H9 (cell line): Measurements from ENCODE around the gene RASL10A. TPM values are rescaled to one million over a fixed set of nuclear protein-coding genes. Genes with fewer than 3 reads are reported as not detected.

Source experiments
- DNase-seq: peaks from one replicate; pipeline ENCODE4 v3.0.0-alpha.2; 2017
- H2AFZ ChIP-seq: one replicate; pipeline ENCODE4 v1.6.1; 2013; ENCODE audit warnings: mild to moderate bottlenecking, low read length, control low read depth, moderate library complexity
- H2AK5ac ChIP-seq: 2 replicates; pipeline ENCODE4 v1.6.1; 2013; ENCODE audit warnings: low read length, control low read depth, mixed read lengths; ENCODE audit not compliant: insufficient read length
- H2BK120ac ChIP-seq: one replicate; pipeline ENCODE4 v1.6.1; 2013; ENCODE audit warnings: low read depth, mild to moderate bottlenecking, low read length, control low read depth, inconsistent platforms; ENCODE audit not compliant: poor library complexity, severe bottlenecking
- H2BK12ac ChIP-seq: 2 replicates; pipeline ENCODE4 v1.6.1; 2013; ENCODE audit warnings: low read length, control low read depth, mixed read lengths, low read depth; ENCODE audit not compliant: insufficient read length
- H2BK15ac ChIP-seq: 2 replicates; pipeline ENCODE4 v1.6.1; 2013; ENCODE audit warnings: low read depth, low read length, control low read depth
- H2BK20ac ChIP-seq: one replicate; pipeline ENCODE4 v1.6.1; 2013; ENCODE audit warnings: low read depth, mild to moderate bottlenecking, low read length, control low read depth, inconsistent platforms; ENCODE audit not compliant: poor library complexity, severe bottlenecking
- H2BK5ac ChIP-seq: 2 replicates; pipeline ENCODE4 v1.6.1; 2013; ENCODE audit warnings: low read length, control low read depth, mixed read lengths; ENCODE audit not compliant: insufficient read length
- H3K14ac ChIP-seq: 2 replicates; pipeline ENCODE4 v1.6.1; 2013; ENCODE audit warnings: low read length, control low read depth; ENCODE audit not compliant: insufficient read depth
- H3K18ac ChIP-seq: 2 replicates; pipeline ENCODE4 v1.6.1; 2013; ENCODE audit warnings: low read depth, mild to moderate bottlenecking, mixed read lengths, low read length, control low read depth; ENCODE audit not compliant: insufficient read length
- H3K23ac ChIP-seq: 2 replicates; pipeline ENCODE4 v1.6.1; 2013; ENCODE audit warnings: low read length, control low read depth, mixed read lengths, low read depth; ENCODE audit not compliant: insufficient read length
- H3K23me2 ChIP-seq: 2 replicates; pipeline ENCODE4 v1.6.1; 2013; ENCODE audit warnings: low read depth, mild to moderate bottlenecking, mixed read lengths, low read length, control low read depth; ENCODE audit not compliant: insufficient read length, poor library complexity, severe bottlenecking
- H3K27ac ChIP-seq: 2 replicates; pipeline ENCODE4 v1.5.1; 2013; ENCODE audit warnings: low read length, control low read depth, mixed read lengths, low read depth; ENCODE audit not compliant: insufficient read length
- H3K27me3 ChIP-seq: 2 replicates; pipeline ENCODE4 v1.6.1; 2013; ENCODE audit warnings: low read length, control low read depth, inconsistent platforms; ENCODE audit not compliant: insufficient read depth
- H3K4ac ChIP-seq: 2 replicates; pipeline ENCODE4 v1.6.1; 2013; ENCODE audit warnings: low read depth, mild to moderate bottlenecking, control low read depth, inconsistent platforms, low read length, moderate library complexity
- H3K4me1 ChIP-seq: 2 replicates; pipeline ENCODE4 v1.6.1; 2013; ENCODE audit warnings: low read length, control low read depth, inconsistent platforms; ENCODE audit not compliant: insufficient read depth
- H3K4me2 ChIP-seq: 2 replicates; pipeline ENCODE4 v1.6.1; 2013; ENCODE audit warnings: low read length, control low read depth, mixed read lengths; ENCODE audit not compliant: insufficient read length, insufficient read depth
- H3K56ac ChIP-seq: 2 replicates; pipeline ENCODE4 v1.6.1; 2013; ENCODE audit warnings: low read depth, mild to moderate bottlenecking, mixed read lengths, low read length, control low read depth; ENCODE audit not compliant: insufficient read length
- H3K79me1 ChIP-seq: 2 replicates; pipeline ENCODE4 v1.6.1; 2013; ENCODE audit warnings: low read depth, mild to moderate bottlenecking, moderate library complexity, low read length, control low read depth, inconsistent platforms; ENCODE audit not compliant: insufficient read depth, poor library complexity, severe bottlenecking
- H3K79me2 ChIP-seq: 2 replicates; pipeline ENCODE4 v1.6.1; 2013; ENCODE audit warnings: low read length, control low read depth, inconsistent platforms; ENCODE audit not compliant: insufficient read depth
- H3K9ac ChIP-seq: 2 replicates; pipeline ENCODE4 v1.6.1; 2013; ENCODE audit warnings: low read length, control low read depth, mixed read lengths; ENCODE audit not compliant: insufficient read length; ENCODE audit errors: extremely low read depth
- H3K9me3 ChIP-seq: one replicate; pipeline ENCODE4 v1.6.1; 2013; ENCODE audit warnings: low read depth, low read length, inconsistent platforms; ENCODE audit not compliant: control insufficient read depth
- H3T11ph ChIP-seq: one replicate; pipeline ENCODE4 v1.6.1; 2013; ENCODE audit warnings: mild to moderate bottlenecking, low read length, control low read depth, inconsistent platforms
- H4K20me1 ChIP-seq: one replicate; pipeline ENCODE4 v1.6.1; 2013; ENCODE audit not compliant: control insufficient read depth, insufficient read length, insufficient read depth
- H4K5ac ChIP-seq: 2 replicates; pipeline ENCODE4 v1.6.1; 2013; ENCODE audit warnings: low read depth, mild to moderate bottlenecking, mixed read lengths, low read length, control low read depth; ENCODE audit not compliant: insufficient read length
- H4K8ac ChIP-seq: replicated peaks from 2 replicates; pipeline ENCODE4 v1.6.1; 2013; ENCODE audit warnings: low read length, control low read depth, mixed read lengths, low read depth; ENCODE audit not compliant: insufficient read length
- H4K91ac ChIP-seq: 2 replicates; pipeline ENCODE4 v1.6.1; 2013; ENCODE audit warnings: low read depth, mild to moderate bottlenecking, moderate library complexity, mixed read lengths, low read length, control low read depth; ENCODE audit not compliant: insufficient read length
- H3K27ac Mint-ChIP-seq, 3 experiments: 2 replicates in 2 of 3; 3 replicates in 1 of 3; pipeline ENCODE4 v1.8.0; 2020 to 2021; ENCODE audit warnings: mixed read lengths in 3 of 3, mild to moderate bottlenecking in 1 of 3, moderate library complexity in 1 of 3
- H3K27me3 Mint-ChIP-seq: 2 replicates; pipeline ENCODE4 v1.8.0; 2021; ENCODE audit warnings: low read depth, mild to moderate bottlenecking, moderate library complexity, mixed read lengths
- H3K36me3 Mint-ChIP-seq, 3 experiments: 2 replicates in 2 of 3; 3 replicates in 1 of 3; pipeline ENCODE4 v1.8.0; 2020 to 2021; ENCODE audit warnings: low read depth in 3 of 3, mixed read lengths in 3 of 3; ENCODE audit not compliant: insufficient read depth in 1 of 3
- H3K4me1 Mint-ChIP-seq, 2 experiments: 2 replicates each; pipeline ENCODE4 v1.8.0; 2020; ENCODE audit warnings: mixed read lengths in 2 of 2
- H3K4me3 Mint-ChIP-seq, 2 experiments: 2 replicates in 1 of 2; 3 replicates in 1 of 2; pipeline ENCODE4 v1.8.0; 2020 to 2021; ENCODE audit warnings: mild to moderate bottlenecking in 2 of 2, mixed read lengths in 2 of 2, moderate library complexity in 1 of 2
- H3K9me3 Mint-ChIP-seq, 2 experiments: 2 replicates in 1 of 2; 3 replicates in 1 of 2; pipeline ENCODE4 v1.8.0; 2020; ENCODE audit warnings: mild to moderate bottlenecking in 2 of 2, mixed read lengths in 2 of 2, moderate library complexity in 1 of 2
- WGBS: extraction: QIAGEN DNeasy Blood & Tissue Kit; methylation state at CpG from one replicate; pipeline ENCODE4 v1.1.7; 2013; ENCODE audit warnings: missing lambda C conversion rate, low lambda C conversion rate, mixed read lengths; ENCODE audit not compliant: insufficient read length; ENCODE audit errors: extremely low coverage; 5-methylcytosine and 5-hydroxymethylcytosine counted together
- total RNA-seq: library from RNA; stranded (reverse); gene quantifications from 2 replicates; pipeline ENCODE4 v1.2.1, GENCODE V29; 2021
- TF ChIP-seq, protein P1 (sequence below): fragments of 200-600 bp; sonication (generic); conservative IDR thresholded peaks from 3 replicates; pipeline ENCODE4 v1.8.0; 2021; ENCODE audit warnings: antibody characterized with exemption, mild to moderate bottlenecking

Gene RASL10A
- total RNA-seq, 1 experiment from 2014 or later = 0.90 TPM

- Histone ChIP-seq H2AFZ (no peak overlapping the region), H3K23me2 (no peaks in the 10 kb centered on the region), H3K14ac (no peak overlapping the region), H2AK5ac (no peak overlapping the region), H2BK15ac (no peak overlapping the region), H3K27me3 (no peaks in the 10 kb centered on the region), H2BK120ac (no peak overlapping the region), H3K79me2 (no peaks in the 10 kb centered on the region), H4K8ac (no peak overlapping the region), H2BK5ac (no peak overlapping the region), H3K9ac (no peak overlapping the region), H3K18ac (no peak overlapping the region), H3K23ac (no peak overlapping the region), H2BK20ac (no peak overlapping the region), H3K4me2 (no peak overlapping the region), H3K9me3 (no peaks in the 10 kb centered on the region), H3K4me1 (no peaks in the 10 kb centered on the region), H4K91ac (no peak overlapping the region), H3K79me1 (no peaks in the 10 kb centered on the region), H3K4ac (no peak overlapping the region), H3T11ph (no peak overlapping the region), H3K27ac (no peak overlapping the region), H2BK12ac (no peak overlapping the region), H4K20me1 (no peaks in the 10 kb centered on the region), H3K56ac (no peak overlapping the region), H4K5ac (no peak overlapping the region)
- no peak for DNase-seq
- Mint-ChIP-seq H3K9me3 (no peaks in the 10 kb centered on the region), H3K36me3 (peaks cover 21 to 92% (median 45%) of the 10 kb centered on the region in 3 experiments), H3K4me3 (no peak overlapping the region), H3K27ac (no peak overlapping the region), H3K4me1 (no peaks in the 10 kb centered on the region), H3K27me3 (no peaks in the 10 kb centered on the region)
- TF ChIP-seq, protein P1, sequence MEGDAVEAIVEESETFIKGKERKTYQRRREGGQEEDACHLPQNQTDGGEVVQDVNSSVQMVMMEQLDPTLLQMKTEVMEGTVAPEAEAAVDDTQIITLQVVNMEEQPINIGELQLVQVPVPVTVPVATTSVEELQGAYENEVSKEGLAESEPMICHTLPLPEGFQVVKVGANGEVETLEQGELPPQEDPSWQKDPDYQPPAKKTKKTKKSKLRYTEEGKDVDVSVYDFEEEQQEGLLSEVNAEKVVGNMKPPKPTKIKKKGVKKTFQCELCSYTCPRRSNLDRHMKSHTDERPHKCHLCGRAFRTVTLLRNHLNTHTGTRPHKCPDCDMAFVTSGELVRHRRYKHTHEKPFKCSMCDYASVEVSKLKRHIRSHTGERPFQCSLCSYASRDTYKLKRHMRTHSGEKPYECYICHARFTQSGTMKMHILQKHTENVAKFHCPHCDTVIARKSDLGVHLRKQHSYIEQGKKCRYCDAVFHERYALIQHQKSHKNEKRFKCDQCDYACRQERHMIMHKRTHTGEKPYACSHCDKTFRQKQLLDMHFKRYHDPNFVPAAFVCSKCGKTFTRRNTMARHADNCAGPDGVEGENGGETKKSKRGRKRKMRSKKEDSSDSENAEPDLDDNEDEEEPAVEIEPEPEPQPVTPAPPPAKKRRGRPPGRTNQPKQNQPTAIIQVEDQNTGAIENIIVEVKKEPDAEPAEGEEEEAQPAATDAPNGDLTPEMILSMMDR = no peak
- no CpG with 5 or more reads among the region's 4 CpGs for WGBS
Observed at GRCh38 chr22:29346659-29347058, 31.2 kb upstream of the RASL10A start.
